ENCODE measurements around the gene CCDC180.

Gene CCDC180

DNA sequence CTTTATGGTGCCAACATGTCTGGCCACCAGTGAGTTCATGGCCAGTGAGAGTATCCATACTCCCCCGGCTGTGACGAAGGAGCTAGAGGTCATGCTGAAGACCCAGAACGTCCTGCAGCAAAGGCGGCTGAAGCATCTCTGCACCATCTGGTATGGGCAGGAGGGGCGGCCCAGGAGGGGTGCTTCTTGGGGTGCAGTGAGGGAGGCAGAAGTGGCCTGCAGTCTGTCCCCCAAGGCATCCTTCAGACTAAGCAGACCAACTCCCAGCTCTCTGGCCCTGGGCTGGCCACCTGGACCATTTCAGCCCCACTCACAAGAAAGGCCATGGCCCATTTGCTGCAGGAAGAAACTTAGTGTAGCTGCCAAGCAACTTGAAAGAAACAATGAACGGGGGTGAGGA is 11.0 kb downstream of the CCDC180 start:
- Histone ChIP-seq H3K4me2 (ENCODE audit: low read length) (no peak overlapping the region), H3K27me3 (ENCODE audit: insufficient read depth, low read length) (no peaks in the 10 kb centered on the region), H3K4me1 (ENCODE audit: insufficient read depth, low read length, severe bottlenecking) (no peaks in the 10 kb centered on the region), H2AFZ (ENCODE audit: low read length) (no peak overlapping the region), H3K27ac (ENCODE audit: low read depth, low read length, poor library complexity, severe bottlenecking) (no peak overlapping the region), H3K36me3 (ENCODE audit: insufficient read depth, low read length) (no peaks in the 10 kb centered on the region), H3K79me2 (ENCODE audit: insufficient read depth, low read length) (no peaks in the 10 kb centered on the region), H3F3A (ENCODE audit: insufficient read depth, low read length) (no peaks in the 10 kb centered on the region), H3K9ac (ENCODE audit: low read length) (no peak overlapping the region), H3K9me2 (ENCODE audit: low read depth, low read length) (no peaks in the 10 kb centered on the region), H4K20me1 (ENCODE audit: insufficient read depth, low read length) (no peaks in the 10 kb centered on the region), H3K4me3 (ENCODE audit: low read depth, low read length, poor library complexity, severe bottlenecking) (no peak overlapping the region), H3K9me3 (ENCODE audit: low read length) (no peaks in the 10 kb centered on the region)
- TF ChIP-seq, protein P1, sequence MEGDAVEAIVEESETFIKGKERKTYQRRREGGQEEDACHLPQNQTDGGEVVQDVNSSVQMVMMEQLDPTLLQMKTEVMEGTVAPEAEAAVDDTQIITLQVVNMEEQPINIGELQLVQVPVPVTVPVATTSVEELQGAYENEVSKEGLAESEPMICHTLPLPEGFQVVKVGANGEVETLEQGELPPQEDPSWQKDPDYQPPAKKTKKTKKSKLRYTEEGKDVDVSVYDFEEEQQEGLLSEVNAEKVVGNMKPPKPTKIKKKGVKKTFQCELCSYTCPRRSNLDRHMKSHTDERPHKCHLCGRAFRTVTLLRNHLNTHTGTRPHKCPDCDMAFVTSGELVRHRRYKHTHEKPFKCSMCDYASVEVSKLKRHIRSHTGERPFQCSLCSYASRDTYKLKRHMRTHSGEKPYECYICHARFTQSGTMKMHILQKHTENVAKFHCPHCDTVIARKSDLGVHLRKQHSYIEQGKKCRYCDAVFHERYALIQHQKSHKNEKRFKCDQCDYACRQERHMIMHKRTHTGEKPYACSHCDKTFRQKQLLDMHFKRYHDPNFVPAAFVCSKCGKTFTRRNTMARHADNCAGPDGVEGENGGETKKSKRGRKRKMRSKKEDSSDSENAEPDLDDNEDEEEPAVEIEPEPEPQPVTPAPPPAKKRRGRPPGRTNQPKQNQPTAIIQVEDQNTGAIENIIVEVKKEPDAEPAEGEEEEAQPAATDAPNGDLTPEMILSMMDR (IDR thresholded peaks at IDR 0.05; ENCODE audit: low read length) = no peak
- no peak for TF ChIP-seq EZH2 (IDR thresholded peaks at IDR 0.05; ENCODE audit: borderline replicate concordance, low read length)

DNA sequence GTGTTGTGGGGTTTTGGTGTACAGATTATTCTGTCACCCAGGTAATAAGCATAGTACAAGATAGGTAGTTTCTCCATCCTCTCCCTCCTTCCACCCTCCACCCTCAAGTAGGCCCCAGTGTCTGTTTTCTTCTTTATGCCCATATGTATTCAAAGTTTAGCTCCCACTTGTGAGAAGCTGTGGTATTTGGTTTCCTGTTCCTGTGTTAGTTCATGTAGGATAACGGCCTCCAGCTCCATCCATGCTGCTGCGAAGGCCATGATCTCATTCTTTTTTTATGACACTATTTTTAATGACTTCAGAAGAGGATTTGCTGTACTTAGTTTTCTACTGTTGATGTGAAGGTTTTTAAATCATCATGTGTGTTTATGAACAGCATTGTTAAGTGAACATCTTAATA is 11.9 kb downstream of the CCDC180 start:
- Histone ChIP-seq H3F3A (ENCODE audit: insufficient read depth, low read length) (no peaks in the 10 kb centered on the region), H4K20me1 (ENCODE audit: insufficient read depth, low read length) (no peaks in the 10 kb centered on the region), H3K4me1 (ENCODE audit: insufficient read depth, low read length, severe bottlenecking) (no peaks in the 10 kb centered on the region), H3K4me3 (ENCODE audit: low read depth, low read length, poor library complexity, severe bottlenecking) (no peak overlapping the region), H3K27me3 (ENCODE audit: insufficient read depth, low read length) (no peaks in the 10 kb centered on the region), H3K9ac (ENCODE audit: low read length) (no peak overlapping the region), H3K79me2 (ENCODE audit: insufficient read depth, low read length) (no peaks in the 10 kb centered on the region), H2AFZ (ENCODE audit: low read length) (no peak overlapping the region), H3K9me3 (ENCODE audit: low read length) (no peaks in the 10 kb centered on the region), H3K27ac (ENCODE audit: low read depth, low read length, poor library complexity, severe bottlenecking) (no peak overlapping the region), H3K4me2 (ENCODE audit: low read length) (no peak overlapping the region), H3K9me2 (ENCODE audit: low read depth, low read length) (no peaks in the 10 kb centered on the region), H3K36me3 (ENCODE audit: insufficient read depth, low read length) (no peaks in the 10 kb centered on the region)
- no peak for TF ChIP-seq EZH2 (IDR thresholded peaks at IDR 0.05; ENCODE audit: borderline replicate concordance, low read length)
- TF ChIP-seq, protein P1 (IDR thresholded peaks at IDR 0.05; ENCODE audit: low read length) = no peak

DNA sequence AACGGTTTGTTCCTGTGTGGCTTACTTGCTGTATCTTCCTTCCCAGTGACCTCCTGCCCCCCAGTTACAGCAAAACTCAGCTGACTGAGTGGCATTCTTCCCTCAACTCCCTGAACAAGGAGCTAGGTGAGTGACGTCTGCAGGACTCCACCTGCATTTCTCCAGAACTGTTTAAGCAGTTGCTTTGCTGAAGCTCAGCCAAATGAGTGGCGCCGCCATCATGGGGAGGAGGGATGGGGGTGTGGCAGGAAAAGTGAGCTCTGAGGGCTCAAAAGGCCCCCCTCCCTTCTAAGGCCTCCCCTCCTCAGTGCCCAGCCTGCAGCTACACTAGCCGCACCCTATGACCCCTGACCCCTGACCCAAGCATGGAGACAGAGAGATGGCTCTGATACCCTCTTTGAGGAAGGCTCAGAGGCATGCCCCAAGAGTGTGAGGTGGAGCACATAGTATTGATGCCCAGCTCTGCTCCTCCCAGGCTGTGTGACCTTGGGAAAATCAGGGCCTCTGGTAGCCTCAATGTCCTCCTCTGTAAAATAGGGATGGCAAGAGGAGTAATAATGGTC is 12.7 kb downstream of the CCDC180 start:
- Histone ChIP-seq H2AFZ (ENCODE audit: low read length) (no peak overlapping the region), H3K4me1 (ENCODE audit: insufficient read depth, low read length, severe bottlenecking) (no peaks in the 10 kb centered on the region), H3K9me2 (ENCODE audit: low read depth, low read length) (no peaks in the 10 kb centered on the region), H3K4me2 (ENCODE audit: low read length) (no peak overlapping the region), H3K79me2 (ENCODE audit: insufficient read depth, low read length) (no peaks in the 10 kb centered on the region), H4K20me1 (ENCODE audit: insufficient read depth, low read length) (no peaks in the 10 kb centered on the region), H3F3A (ENCODE audit: insufficient read depth, low read length) (no peaks in the 10 kb centered on the region), H3K27me3 (ENCODE audit: insufficient read depth, low read length) (no peaks in the 10 kb centered on the region), H3K9ac (ENCODE audit: low read length) (no peak overlapping the region), H3K27ac (ENCODE audit: low read depth, low read length, poor library complexity, severe bottlenecking) (no peak overlapping the region), H3K36me3 (ENCODE audit: insufficient read depth, low read length) (no peaks in the 10 kb centered on the region), H3K9me3 (ENCODE audit: low read length) (no peaks in the 10 kb centered on the region), H3K4me3 (ENCODE audit: low read depth, low read length, poor library complexity, severe bottlenecking) (no peak overlapping the region)
- TF ChIP-seq EZH2 (IDR thresholded peaks at IDR 0.05; ENCODE audit: borderline replicate concordance, low read length) = no peak
- TF ChIP-seq, protein P1 (IDR thresholded peaks at IDR 0.05; ENCODE audit: low read length) = no peak

Data from OCI-LY1 (cell line).